OCI-LY7 (cell line): ENCODE data around the gene RAD21L1.

ENCODE experiments used
- CTCF ChIP-seq: fragments of 200-600 bp; sonication (generic); conservative IDR thresholded peaks from 2 replicates; pipeline ENCODE4 v1.5.1; 2014; ENCODE audit warnings: mild to moderate bottlenecking, antibody characterized with exemption, low read length, moderate library complexity, mixed read lengths
- EZH2phosphoT487 ChIP-seq: fragments of 200-600 bp; sonication (generic); IDR thresholded peaks from 2 replicates; pipeline ENCODE4 v1.6.1; 2018; ENCODE audit warnings: low read depth, borderline replicate concordance, mild to moderate bottlenecking, mixed run types, antibody characterized with exemption, low read length, moderate library complexity, mixed read lengths

GRCh38 chr20:1241456-1241855 is 15.6 kb downstream of the RAD21L1 start:
- TF ChIP-seq CTCF (no peak), EZH2phosphoT487 (no peak)
